Left ventricle myocardium inferior (tissue), 1 donor: ENCODE data around the gene SHC4. TPM values are rescaled to one million over a fixed set of nuclear protein-coding genes. Genes with fewer than 3 reads are reported as not detected.

Source experiments
- DNase-seq: peaks from one replicate; pipeline ENCODE4 v3.0.0-alpha.2; 2020
- H3K27ac ChIP-seq: fragments of 200-600 bp; replicated peaks from 2 replicates; pipeline ENCODE4 v1.8.0; 2021
- H3K27me3 ChIP-seq: fragments of 200-600 bp; 2 replicates; pipeline ENCODE4 v1.8.0; 2021; ENCODE audit warnings: low read depth
- H3K36me3 ChIP-seq: fragments of 200-600 bp; 2 replicates; pipeline ENCODE4 v1.8.0; 2021
- H3K4me1 ChIP-seq: fragments of 200-600 bp; 2 replicates; pipeline ENCODE4 v1.8.0; 2021
- H3K4me3 ChIP-seq: fragments of 200-600 bp; 2 replicates; pipeline ENCODE4 v1.8.0; 2021; ENCODE audit warnings: mild to moderate bottlenecking, moderate library complexity
- H3K9me3 ChIP-seq: fragments of 200-600 bp; replicated peaks from 2 replicates; pipeline ENCODE4 v1.8.0; 2021
- CTCF ChIP-seq: fragments of 200-600 bp; IDR thresholded peaks from 2 replicates; pipeline ENCODE4 v1.8.0; 2021; ENCODE audit warnings: antibody characterized with exemption, mild to moderate bottlenecking, borderline replicate concordance
- intact Hi-C: fragments of 100-400 bp; cut with micrococcal nuclease; formaldehyde crosslinking; loops from one replicate; pipeline ENCODE4 v1.11.0; 2022
- total RNA-seq: library from RNA; stranded (reverse); fragmentation: NEBNext Ultra II Directional; extraction: Animal tissue kit (Norgen Biotek cat#: 25700); gene quantifications from one replicate; pipeline ENCODE4 v1.2.1, GENCODE V29; 2021
- donor health status: DM: no; HTN: yes; CAD: no; lungs with severe emphysema.

Gene SHC4
- total RNA-seq, 1 donor from 2014 or later: 3.3 TPM

GRCh38 chr15:48937886-48938285 is 25.8 kb downstream of the SHC4 start:
- intact Hi-C loops: no loop called here
- H3K9me3 ChIP-seq: no peaks in the 10 kb centered on the region

GRCh38 chr15:48936666-48937065 is 27.1 kb downstream of the SHC4 start:
- Histone ChIP-seq H3K4me1 (no peaks in the 10 kb centered on the region), H3K9me3 (no peaks in the 10 kb centered on the region), H3K27ac (no peak overlapping the region), H3K36me3 (no peaks in the 10 kb centered on the region), H3K4me3 (no peak overlapping the region), H3K27me3 (no peaks in the 10 kb centered on the region)
- no peak for DNase-seq
- intact Hi-C loops: no loop called here
- TF ChIP-seq CTCF: no peak

More at GRCh38 chr15:48937886-48938285, 25.8 kb downstream of the SHC4 start:
- no peaks in the 10 kb centered on the region for H3K4me1 ChIP-seq
- no peak for DNase-seq
- no peaks in the 10 kb centered on the region for H3K27me3 ChIP-seq
- no peak overlapping the region for H3K4me3 ChIP-seq
- no peaks in the 10 kb centered on the region for H3K36me3 ChIP-seq
- TF ChIP-seq CTCF: no peak
- H3K27ac ChIP-seq: no peak overlapping the region

- H3K36me3 ChIP-seq: no peaks in the 10 kb centered on the region
- DNase-seq: no peak
- H3K27ac ChIP-seq: no peak overlapping the region
- H3K4me1 ChIP-seq: no peaks in the 10 kb centered on the region
- no peak for TF ChIP-seq CTCF
- no peak overlapping the region for H3K4me3 ChIP-seq
- intact Hi-C loops: no loop called here
- no peaks in the 10 kb centered on the region for H3K27me3 ChIP-seq
- H3K9me3 ChIP-seq: no peaks in the 10 kb centered on the region
These were observed 28.5 kb downstream of the SHC4 start for GRCh38 chr15:48935236-48935635.

- no peak for DNase-seq
- no peaks in the 10 kb centered on the region for H3K36me3 ChIP-seq
- peaks cover 9% of the 10 kb centered on the region for H3K27me3 ChIP-seq
These were observed 33.0 kb downstream of the SHC4 start for GRCh38 chr15:48930735-48931134.

GRCh38 chr15:48929661-48930060 is 34.1 kb downstream of the SHC4 start:
- H3K4me1 ChIP-seq: no peaks in the 10 kb centered on the region
- H3K27ac ChIP-seq: no peak overlapping the region
- intact Hi-C loops: no loop called here
- DNase-seq: no peak
- H3K27me3 ChIP-seq: peaks cover 9% of the 10 kb centered on the region
- H3K36me3 ChIP-seq: no peaks in the 10 kb centered on the region
- no peak for TF ChIP-seq CTCF
- no peaks in the 10 kb centered on the region for H3K9me3 ChIP-seq
- no peak overlapping the region for H3K4me3 ChIP-seq

More at GRCh38 chr15:48930735-48931134, 33.0 kb downstream of the SHC4 start:
- Histone ChIP-seq H3K27ac (no peak overlapping the region), H3K4me3 (no peak overlapping the region), H3K9me3 (no peaks in the 10 kb centered on the region), H3K4me1 (no peaks in the 10 kb centered on the region)
- TF ChIP-seq CTCF: no peak
- intact Hi-C loops: no loop called here
